Keratinocyte (primary cell): ENCODE data around the gene LDB1. TPM values are rescaled to one million over a fixed set of nuclear protein-coding genes. Genes with fewer than 3 reads are reported as not detected.

Experiments used
- DNase-seq: peaks from one replicate; pipeline ENCODE4 v3.0.0-alpha.2; 2011; ENCODE audit warnings: low read depth, missing footprints, low spot score
- FAIRE-seq: peaks from 2 replicates; lab custom pipeline; 2011; peaks lifted over from hg19 to GRCh38; lab: Jason Lieb, UNC
- H2AFZ ChIP-seq: 2 replicates; pipeline ENCODE4 v1.6.0; 2012; ENCODE audit warnings: low read length, control low read depth, inconsistent platforms; ENCODE audit not compliant: control insufficient read depth
- H3K27ac ChIP-seq: 2 replicates; pipeline ENCODE4 v1.5.1; 2011; ENCODE audit warnings: low read length; ENCODE audit not compliant: control insufficient read depth, insufficient read depth
- H3K27me3 ChIP-seq: 3 replicates; pipeline ENCODE4 v1.6.0; 2011; ENCODE audit warnings: low read length; ENCODE audit not compliant: control insufficient read depth, insufficient read depth; ENCODE audit errors: extremely low read depth
- H3K36me3 ChIP-seq, 2 experiments: 2 replicates in 1 of 2; 3 replicates in 1 of 2; pipeline ENCODE4 v1.5.1; 2011; ENCODE audit warnings: low read length in 2 of 2, mild to moderate bottlenecking in 1 of 2; ENCODE audit not compliant: control insufficient read depth in 2 of 2, insufficient read depth in 2 of 2; ENCODE audit errors: extremely low read depth in 1 of 2
- H3K4me1 ChIP-seq: 3 replicates; pipeline ENCODE4 v1.5.1; 2011; ENCODE audit warnings: low read length; ENCODE audit not compliant: control insufficient read depth, insufficient read depth; ENCODE audit errors: extremely low read depth
- H3K4me2 ChIP-seq: 3 replicates; pipeline ENCODE4 v1.6.0; 2011; ENCODE audit warnings: low read depth, low read length; ENCODE audit not compliant: control insufficient read depth, insufficient read depth; ENCODE audit errors: extremely low read depth
- H3K4me3 ChIP-seq, 3 experiments: fragments of 200-600 bp in 1 of 3; sonication (generic) in 1 of 3; 2 replicates in 2 of 3; 3 replicates in 1 of 3; pipeline ENCODE4 v1.5.1; 2011 to 2016; ENCODE audit warnings: low read length in 3 of 3, mild to moderate bottlenecking in 3 of 3, control low read depth in 2 of 3, inconsistent platforms in 1 of 3, low read depth in 1 of 3, mixed read lengths in 1 of 3, mixed run types in 1 of 3, moderate library complexity in 1 of 3; ENCODE audit not compliant: control insufficient read depth in 2 of 3, insufficient read depth in 2 of 3; ENCODE audit errors: extremely low read depth in 1 of 3
- H3K79me2 ChIP-seq: 2 replicates; pipeline ENCODE4 v1.6.0; 2012; ENCODE audit warnings: low read length; ENCODE audit not compliant: control insufficient read depth, insufficient read depth
- H3K9ac ChIP-seq: 3 replicates; pipeline ENCODE4 v1.6.0; 2011; ENCODE audit warnings: low read length; ENCODE audit not compliant: control insufficient read depth, insufficient read depth; ENCODE audit errors: extremely low read depth
- H3K9me1 ChIP-seq: 3 replicates; pipeline ENCODE4 v1.6.0; 2011; ENCODE audit warnings: low read length; ENCODE audit not compliant: control insufficient read depth, insufficient read depth; ENCODE audit errors: extremely low read depth
- H3K9me3 ChIP-seq: 2 replicates; pipeline ENCODE4 v1.5.1; 2012; ENCODE audit warnings: low read depth, low read length; ENCODE audit not compliant: control insufficient read depth
- H4K20me1 ChIP-seq: 3 replicates; pipeline ENCODE4 v1.6.0; 2011; ENCODE audit warnings: low read length; ENCODE audit not compliant: control insufficient read depth, insufficient read depth; ENCODE audit errors: extremely low read depth
- CTCF ChIP-seq, 3 experiments: IDR thresholded peaks in 1 of 3; conservative IDR thresholded peaks in 1 of 3; optimal IDR thresholded peaks in 1 of 3; 2 replicates in 2 of 3; 3 replicates in 1 of 3; pipeline versions ENCODE3 to v1.5.1; 2011; ENCODE audit warnings: low read length in 3 of 3, mild to moderate bottlenecking in 3 of 3, moderate library complexity in 2 of 3, control low read depth in 1 of 3, inconsistent platforms in 1 of 3; ENCODE audit not compliant: insufficient read depth in 2 of 3; ENCODE audit errors: extremely low read depth in 1 of 3
- EZH2 ChIP-seq: IDR thresholded peaks from one replicate; pipeline ENCODE4 v1.6.1; 2012; ENCODE audit warnings: inconsistent platforms, mild to moderate bottlenecking, low read length, moderate library complexity
- dilution Hi-C: fragments of 300-500 bp; cut with MboI; formaldehyde crosslinking; loops from one replicate; pipeline ENCODE4 v1.7.0; 2020; ENCODE audit warnings: low sequenced_read_pairs; ENCODE audit not compliant: extremely low pct_ligation_motif_present
- polyA plus RNA-seq, 5 experiments: library from polyadenylated mRNA; depleted of rRNA in 3 of 5; stranded (reverse) in 3 of 5; stranded (forward) in 1 of 5; unstranded in 1 of 5; fragments of >200 nt; gene quantifications; 1 replicate in 1 of 5; 2 replicates in 3 of 5; 3 replicates in 1 of 5; pipeline versions ENCODE4 v1.2.1 to v1.2.3, GENCODE V29; 2011 to 2012; ENCODE audit warnings: missing spikeins in 2 of 5, low read depth in 1 of 5, low replicate concordance in 1 of 5

Gene LDB1
- polyA plus RNA-seq, 1 donor (not counting 4 experiments of a cell fraction or from before 2014, with no cell fraction given), result 97.3 TPM

GRCh38 chr10:102140218-102140617 lies 20.1 kb upstream of the LDB1 start:
- dilution Hi-C loops, result no loop called here
- Histone ChIP-seq H3K79me2 (peaks cover 90% of the 10 kb centered on the region), H3K4me3 (no peak overlapping the region), H2AFZ (no peak overlapping the region), H3K27ac (no peak overlapping the region), H3K9me1 (peaks cover 3% of the 10 kb centered on the region), H3K4me1 (peaks cover 21% of the 10 kb centered on the region), H3K4me2 (no peak overlapping the region), H3K36me3 (peaks cover 60 to 63% of the 10 kb centered on the region in 2 experiments), H4K20me1 (peaks cover 52% of the 10 kb centered on the region), H3K27me3 (no peaks in the 10 kb centered on the region), H3K9me3 (no peaks in the 10 kb centered on the region), H3K9ac (no peak overlapping the region)
- DNase-seq, result no peak
- FAIRE-seq, result no peak
- no peak for TF ChIP-seq EZH2
- TF ChIP-seq CTCF (optimal IDR thresholded peaks at IDR 0.05 in 1 of 3, IDR thresholded peaks at IDR 0.05 in 1 of 3, conservative IDR thresholded peaks at IDR 0.05 in 1 of 3; ENCODE audit: extremely low read depth in 1 of 3, insufficient read depth in 2 of 3, low read length in 3 of 3), result no peak

DNA sequence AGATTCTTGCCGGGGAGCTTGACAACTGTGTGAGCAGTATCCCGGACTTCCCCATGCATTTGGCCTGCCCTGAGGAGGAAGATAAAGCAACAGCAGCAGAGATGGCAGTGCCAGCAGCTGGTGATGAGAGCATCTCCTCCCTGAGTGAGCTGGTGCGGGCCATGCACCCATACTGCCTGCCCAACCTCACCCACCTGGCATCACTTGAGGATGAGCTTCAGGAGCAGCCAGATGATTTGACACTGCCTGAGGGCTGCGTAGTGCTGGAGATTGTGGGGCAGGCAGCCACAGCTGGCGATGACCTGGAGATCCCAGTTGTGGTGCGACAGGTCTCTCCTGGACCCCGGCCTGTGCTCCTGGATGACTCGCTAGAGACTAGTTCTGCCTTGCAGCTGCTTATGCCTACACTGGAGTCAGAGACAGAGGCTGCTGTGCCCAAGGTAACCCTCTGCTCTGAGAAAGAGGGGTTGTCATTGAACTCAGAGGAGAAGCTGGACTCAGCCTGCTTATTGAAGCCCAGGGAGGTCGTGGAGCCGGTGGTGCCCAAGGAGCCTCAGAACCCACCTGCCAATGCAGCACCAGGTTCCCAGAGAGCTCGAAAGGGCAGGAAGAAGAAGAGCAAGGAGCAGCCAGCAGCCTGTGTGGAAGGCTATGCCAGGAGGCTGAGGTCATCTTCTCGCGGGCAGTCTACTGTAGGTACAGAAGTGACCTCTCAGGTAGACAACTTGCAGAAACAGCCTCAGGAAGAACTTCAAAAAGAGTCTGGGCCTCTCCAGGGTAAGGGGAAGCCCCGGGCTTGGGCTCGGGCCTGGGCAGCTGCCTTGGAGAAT lies 19.3 kb upstream of the LDB1 start:
- Histone ChIP-seq H3K27me3 (no peaks in the 10 kb centered on the region), H3K9ac (no peak overlapping the region)
- no peak for FAIRE-seq

More for the DNA sequence above, 19.3 kb upstream of the LDB1 start:
- no peak overlapping the region for H3K27ac ChIP-seq
- no peak overlapping the region for H3K4me3 ChIP-seq
- dilution Hi-C loops, result no loop called here
- H3K4me2 ChIP-seq, result no peak overlapping the region
- DNase-seq, result no peak
- peaks cover 8% of the 10 kb centered on the region for H3K9me1 ChIP-seq
- TF ChIP-seq CTCF (optimal IDR thresholded peaks at IDR 0.05 in 1 of 3, IDR thresholded peaks at IDR 0.05 in 1 of 3, conservative IDR thresholded peaks at IDR 0.05 in 1 of 3; ENCODE audit: extremely low read depth in 1 of 3, insufficient read depth in 2 of 3, low read length in 3 of 3) (no peak), EZH2 (no peak)
- H4K20me1 ChIP-seq, result peaks cover 59% of the 10 kb centered on the region
- no peaks in the 10 kb centered on the region for H3K9me3 ChIP-seq
- peaks cover 28% of the 10 kb centered on the region for H3K4me1 ChIP-seq
- no peak overlapping the region for H2AFZ ChIP-seq
- H3K36me3 ChIP-seq, result peaks cover 57 to 68% of the 10 kb centered on the region in 2 experiments
- H3K79me2 ChIP-seq, result peaks cover 91% of the 10 kb centered on the region
